CMK (cell line): ENCODE results near the gene EZH2.

Experiments
- DNase-seq: peaks from one replicate; pipeline ENCODE4 v3.0.0-alpha.2; 2010; ENCODE audit warnings: low read depth

Gene EZH2

DNA sequence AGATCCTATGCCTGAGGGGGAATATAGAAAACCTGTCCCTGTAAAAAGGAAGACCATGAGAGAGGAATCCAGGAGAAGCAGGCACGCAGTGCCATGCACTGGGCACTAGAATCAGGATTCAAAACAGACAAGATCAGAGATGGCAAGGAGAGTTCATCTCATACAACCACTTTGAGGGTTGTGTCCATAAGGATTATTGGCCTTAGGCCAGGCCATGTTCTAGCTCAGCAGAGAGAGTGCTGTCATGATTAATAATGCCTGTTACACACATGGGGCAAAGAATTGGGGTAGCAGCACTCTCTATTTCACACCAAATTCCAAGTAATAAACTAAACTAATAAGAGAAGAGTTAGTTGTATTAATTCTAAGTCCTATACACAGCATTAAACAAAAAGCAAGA, 29.1 kb downstream of the EZH2 start:
- DNase-seq: no peak

DNA sequence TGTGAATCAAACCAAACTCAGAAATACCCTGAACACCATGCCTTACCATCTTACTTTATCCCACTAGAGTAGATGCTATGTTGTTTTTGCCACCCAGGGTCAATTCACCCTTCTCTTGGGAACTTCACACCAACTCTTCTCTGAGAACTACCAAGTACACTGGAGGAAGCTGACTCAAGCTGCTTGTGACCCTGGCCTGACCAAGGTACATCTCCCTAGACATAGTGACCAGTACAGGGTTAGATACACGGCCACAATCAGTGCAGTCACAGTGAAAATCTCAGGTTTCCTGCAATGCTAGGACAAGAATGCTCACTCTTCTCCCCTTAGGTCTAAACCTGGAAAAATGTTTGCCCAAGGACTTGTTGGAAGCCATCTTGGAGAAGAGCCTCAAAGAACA, 31.8 kb downstream of the EZH2 start:
- DNase-seq: no peak

DNA sequence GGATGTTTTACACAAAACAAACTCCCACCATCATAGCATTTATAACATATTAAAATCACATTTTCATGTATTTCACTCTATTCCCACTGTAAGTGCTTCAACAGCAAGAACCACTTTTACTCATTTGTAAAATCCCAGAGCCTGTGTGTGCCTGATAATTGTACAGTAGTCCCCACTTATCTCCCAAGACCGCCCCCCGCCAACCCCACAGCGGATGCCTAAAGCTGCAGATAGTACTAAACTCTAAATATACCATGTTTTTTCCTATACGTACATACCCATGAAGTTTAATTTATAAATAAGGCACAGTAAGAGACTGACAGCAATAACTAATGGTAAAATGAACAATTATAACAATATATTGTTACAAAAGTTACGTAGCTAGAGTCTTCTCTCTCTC, 33.5 kb downstream of the EZH2 start:
- DNase-seq: no peak

DNA sequence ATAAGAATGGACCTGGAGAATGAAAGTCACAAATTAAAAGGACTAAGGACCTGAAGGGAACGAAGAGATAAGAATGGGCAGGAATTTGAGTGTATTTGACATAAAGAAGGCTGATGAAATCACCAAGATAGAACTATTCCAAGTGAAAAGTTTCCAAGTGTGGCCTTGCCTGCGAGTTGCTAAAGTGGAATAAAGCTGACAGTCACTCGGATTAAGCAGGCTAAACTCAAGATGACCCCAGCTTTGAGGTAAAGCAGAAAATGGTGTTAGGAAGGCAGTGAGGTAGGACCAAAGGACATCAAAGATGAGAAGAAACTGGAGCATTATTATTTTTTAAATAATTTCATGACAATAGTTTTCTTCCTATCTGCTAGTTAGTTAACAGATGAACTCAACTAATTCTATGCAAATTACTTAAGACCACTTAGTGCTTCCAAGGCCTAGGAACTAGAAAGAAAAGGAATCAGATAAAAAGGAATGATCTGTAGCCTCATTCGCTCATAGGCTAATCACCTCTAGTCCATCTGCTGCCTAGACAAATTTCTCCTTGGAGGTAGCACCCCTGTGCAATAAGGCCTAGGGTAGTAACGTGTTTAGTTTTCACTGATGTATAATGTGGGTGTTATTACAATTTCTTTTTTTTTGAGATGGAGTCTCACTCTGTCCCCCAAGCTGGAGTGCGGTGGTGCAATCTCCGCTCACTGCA, 34.5 kb downstream of the EZH2 start:
- DNase-seq: no peak

DNA sequence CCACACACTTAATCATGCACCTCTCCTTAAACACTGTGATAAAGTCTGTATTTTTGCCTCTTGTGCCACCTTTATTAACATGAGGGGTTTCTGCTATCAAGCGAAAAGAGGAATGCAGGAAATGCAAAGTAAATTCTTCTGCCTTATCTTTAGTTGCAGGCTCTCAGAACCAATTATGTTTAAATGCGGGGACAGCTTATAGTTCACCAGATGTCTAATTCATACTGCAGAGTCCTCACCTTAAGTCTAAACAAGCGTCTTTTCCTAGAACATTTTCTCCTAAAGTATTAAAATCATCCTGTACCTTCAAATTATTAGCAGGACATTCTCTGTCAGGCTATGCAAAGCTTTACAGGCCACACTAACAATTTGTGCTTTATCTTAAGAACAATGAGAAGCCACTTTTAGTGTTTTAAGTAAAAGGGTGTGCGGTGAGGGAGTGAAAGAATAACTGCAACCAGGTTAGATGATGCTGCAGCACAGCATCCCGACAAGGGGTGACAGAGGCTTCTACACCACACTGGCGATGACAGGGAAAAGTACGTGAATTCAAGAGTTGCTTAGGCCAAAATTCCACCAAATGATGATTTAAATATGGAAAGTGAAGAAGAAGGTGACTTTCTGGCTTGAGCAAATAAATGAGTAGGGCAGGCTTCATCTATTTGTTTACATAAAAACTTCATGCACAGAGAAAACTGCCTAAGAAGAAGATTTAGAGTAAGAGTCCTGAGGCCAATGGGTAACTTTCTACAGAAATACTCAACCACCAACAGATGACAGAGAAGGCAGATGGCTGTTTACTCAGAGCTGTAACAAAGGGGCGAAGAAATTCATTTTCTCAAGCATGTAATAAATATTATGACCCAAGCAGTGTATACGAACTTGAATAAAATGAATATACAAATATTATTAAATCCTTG, 36.0 kb downstream of the EZH2 start:
- no peak for DNase-seq

DNA sequence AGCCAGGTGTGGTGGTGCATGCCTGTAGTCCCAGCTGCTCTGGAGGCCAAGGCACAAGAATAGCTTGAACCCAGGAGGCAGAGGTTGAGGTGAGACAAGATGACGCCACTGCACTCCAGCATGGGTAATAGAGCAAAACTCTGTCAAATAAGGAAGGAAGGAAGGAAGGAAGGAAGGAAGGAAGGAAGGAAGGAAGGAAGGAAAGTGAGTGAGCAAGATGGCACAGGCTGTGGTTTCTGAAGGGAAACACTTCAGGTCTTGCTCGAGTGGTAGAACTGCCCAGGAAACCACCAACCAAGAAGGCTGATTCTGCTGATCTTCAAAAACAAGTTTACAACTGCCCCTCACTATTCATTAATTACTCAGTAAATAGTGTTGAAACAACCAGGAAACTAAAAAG, 45.2 kb downstream of the EZH2 start:
- no peak for DNase-seq

DNA sequence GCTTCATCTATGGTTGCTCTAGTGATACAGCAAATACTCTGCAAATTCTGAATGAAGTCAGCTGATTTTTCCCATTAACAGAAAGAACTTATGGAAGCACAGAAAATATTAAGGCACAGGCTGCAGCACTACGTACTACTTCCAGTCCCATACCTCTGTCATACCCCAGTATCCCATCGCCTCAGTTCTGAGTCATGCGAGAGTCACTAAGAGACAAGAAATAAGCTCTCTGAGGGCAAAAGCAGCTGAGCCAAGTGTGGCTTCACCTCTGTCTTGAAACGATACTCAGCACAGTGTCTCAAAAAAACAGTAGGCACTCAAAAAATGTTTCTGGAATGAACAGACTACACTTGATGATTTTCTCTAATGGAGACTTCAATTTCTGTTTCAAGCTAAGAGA, 48.2 kb downstream of the EZH2 start:
- DNase-seq: no peak

DNA sequence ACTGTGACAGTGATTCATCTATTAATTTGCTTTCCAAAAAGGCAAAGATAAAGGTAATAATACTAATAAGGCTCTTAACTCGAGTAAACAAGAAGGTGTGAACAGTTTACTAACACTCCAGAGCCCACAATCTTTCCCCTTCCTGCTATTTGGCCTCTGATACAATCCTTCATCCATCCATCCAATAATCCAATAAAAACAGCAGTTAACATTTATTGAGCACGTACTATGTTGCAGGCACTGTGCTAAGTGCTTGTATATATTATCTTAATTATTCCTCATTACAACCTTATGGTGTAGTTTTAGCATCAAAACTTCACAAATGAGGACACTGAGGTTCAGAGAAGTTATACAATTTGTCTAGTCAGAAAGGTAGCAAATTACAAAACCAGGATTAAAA, 49.5 kb downstream of the EZH2 start:
- no peak for DNase-seq

DNA sequence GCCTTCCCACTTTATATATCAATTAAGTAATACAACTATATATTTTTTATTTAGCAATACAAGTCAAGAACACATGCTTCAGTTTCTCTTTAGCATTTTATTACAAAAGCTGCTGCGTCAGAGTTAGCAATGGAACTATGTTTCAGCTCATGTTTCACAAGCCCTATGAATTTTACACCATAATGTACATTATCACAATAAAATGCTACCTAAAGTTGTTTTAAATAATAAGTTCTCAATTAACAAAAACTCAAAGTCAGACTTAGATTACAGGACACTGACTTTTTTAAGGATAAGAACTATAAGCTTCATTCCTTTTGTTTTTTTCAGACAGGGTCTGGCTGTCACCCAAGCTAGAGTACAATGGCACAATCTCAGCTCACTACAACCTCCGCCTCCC, 52.3 kb downstream of the EZH2 start:
- no peak for DNase-seq

DNA sequence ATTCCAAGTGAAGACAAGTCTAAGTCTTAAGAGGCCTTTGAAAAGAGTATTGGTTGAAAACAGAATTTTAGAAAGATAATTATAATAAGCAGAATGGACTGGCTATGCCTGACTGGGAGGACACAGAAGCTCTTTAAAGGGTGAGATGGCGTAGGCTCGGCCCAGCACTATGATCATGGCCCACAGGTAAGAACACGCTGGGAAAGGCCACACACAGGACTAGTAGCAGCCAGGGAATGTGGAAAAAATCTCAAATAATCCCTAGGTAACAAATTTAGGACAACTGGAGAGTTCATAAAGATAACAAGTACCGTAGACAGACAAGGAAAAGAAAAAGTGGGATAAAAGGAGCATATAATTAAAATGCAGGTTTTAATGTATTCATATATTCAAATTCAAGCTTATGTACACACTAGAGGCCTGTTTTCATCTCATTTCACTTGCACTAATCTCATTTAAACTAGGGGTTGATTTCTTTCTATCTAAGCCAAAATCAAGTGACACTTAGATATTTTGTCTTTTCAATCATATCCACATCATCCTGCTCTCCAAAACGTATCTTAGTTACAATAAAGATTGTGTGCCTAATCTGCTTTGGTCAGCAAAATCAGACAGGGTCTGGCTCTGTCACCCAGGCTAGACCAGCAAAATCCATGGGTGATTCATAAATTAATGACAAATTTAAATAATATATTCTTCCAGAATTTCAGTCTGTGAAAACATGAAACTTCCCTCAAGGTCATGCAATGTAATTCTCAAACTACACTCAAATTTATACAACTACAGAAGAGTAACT, 53.0 kb downstream of the EZH2 start:
- DNase-seq: no peak

DNA sequence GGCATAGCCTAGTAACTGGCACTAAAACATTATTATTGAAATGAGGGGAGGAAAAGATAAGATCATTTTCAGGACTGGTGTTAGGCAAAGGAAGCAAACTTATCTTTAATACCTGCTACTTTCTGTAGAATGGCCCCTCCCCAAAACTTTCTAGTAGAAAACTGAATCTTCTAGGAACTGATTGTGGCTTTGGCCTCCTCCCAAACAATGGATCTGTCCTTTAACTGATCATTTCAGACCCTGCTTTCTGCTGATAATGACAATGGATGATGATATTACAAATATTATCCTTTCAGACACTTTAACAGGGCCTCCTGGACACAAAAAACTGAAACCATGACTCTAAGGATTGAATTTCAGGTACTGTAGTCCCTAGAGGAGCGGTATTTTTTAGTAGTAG, 55.1 kb downstream of the EZH2 start:
- DNase-seq: no peak

DNA sequence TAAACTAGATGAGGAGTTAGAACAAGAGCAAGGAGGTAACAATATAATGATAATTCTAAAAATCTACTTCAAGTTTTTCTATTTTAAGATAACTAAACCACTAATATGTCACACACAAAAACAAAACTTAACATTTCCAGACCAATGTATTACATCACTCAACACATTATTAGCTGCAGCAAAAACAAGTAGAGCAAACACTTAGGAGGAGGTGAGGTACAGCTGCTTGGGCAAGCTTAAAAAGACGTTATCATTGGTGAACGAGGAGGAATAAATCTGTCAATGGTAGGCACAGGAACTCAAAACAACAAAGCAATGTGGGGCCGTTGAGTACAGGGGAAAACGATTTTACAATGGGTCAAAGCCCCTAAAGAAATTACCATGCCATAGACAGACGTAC, 58.8 kb downstream of the EZH2 start:
- no peak for DNase-seq

DNA sequence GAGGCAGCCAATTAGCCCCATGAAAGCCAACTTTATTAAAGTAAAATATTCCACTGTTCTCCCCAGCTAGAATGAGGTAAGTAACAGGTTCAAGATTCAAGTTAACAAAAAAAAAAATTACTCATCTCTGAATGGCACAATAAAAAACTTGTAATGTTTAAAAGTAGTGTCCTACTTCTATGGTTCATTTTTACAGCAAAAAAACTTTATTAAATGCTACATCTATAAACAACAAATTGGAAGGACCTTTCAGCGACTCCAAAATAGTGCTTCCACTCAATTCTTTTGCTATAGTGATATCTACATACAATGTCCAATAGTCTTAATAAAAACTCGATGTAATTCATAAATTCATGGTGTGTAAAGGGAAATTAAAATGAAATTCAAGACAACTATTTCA, 59.2 kb downstream of the EZH2 start:
- DNase-seq: no peak

DNA sequence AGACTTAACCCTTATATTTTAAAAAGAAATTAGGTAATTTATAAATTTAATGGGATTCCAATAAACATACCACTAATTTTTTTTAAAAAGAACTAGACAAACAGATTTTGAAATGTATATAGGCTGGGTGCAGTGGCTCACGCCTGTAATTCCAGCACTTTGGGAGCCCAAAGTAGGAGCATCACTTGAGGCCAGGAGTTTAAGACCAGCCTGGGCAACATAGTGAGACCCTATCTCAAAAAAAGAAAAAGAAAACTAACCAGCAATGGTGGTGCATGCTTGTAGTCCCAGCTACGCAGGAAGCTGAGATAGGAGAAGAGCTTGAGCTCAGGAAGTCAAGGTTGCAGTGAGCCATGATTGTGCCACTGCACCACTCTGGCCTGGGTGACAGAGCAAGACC, 62.7 kb downstream of the EZH2 start:
- DNase-seq: no peak

DNA sequence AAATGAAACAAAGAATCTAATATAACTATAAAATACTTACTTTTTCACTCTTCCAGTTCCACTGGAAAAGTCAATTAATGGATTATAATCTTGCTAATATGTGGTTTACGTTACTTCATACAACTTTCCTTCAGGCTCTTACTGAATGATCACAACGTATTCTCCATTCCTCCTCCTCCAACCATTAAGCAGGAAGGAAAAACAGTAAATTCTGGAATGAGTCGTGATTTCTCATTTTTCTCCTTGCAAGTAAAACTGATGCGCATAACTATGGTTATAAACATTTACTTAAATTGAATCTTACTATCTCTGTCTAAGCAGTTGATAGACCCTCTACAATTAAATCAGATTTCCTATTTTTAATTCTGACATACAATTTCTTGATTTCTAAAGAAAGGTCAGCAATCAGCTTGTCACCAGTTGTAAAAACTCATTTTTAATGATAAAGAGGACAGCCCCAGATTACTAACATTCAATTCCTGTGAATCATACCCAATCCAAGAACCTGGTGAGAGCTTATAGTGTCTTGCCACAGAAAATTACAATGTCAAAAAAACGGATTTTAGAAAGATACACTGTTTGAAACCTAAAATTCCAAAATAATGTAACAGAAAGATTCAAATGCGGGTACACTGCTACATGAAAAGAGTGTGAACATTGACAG, 64.3 kb downstream of the EZH2 start:
- DNase-seq: no peak

DNA sequence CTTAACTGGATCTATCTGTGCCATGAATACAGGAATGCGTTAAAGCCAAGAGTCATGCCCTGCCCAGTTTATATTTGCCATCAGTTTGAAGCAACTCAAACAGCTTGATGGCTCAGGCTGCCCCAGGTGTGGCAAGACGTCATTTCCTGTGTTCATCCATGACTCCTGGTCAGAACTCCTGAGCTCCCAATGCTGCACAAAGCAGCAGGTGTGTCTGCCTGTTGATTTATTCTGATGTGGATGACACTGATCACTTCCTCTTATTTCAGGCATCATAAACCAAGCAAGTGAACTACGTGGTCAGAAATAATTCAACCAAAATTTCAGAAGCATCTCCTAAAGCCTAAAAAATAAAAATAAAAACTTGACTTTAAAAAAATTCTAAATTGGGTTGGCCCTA, 68.5 kb downstream of the EZH2 start:
- DNase-seq: no peak

DNA sequence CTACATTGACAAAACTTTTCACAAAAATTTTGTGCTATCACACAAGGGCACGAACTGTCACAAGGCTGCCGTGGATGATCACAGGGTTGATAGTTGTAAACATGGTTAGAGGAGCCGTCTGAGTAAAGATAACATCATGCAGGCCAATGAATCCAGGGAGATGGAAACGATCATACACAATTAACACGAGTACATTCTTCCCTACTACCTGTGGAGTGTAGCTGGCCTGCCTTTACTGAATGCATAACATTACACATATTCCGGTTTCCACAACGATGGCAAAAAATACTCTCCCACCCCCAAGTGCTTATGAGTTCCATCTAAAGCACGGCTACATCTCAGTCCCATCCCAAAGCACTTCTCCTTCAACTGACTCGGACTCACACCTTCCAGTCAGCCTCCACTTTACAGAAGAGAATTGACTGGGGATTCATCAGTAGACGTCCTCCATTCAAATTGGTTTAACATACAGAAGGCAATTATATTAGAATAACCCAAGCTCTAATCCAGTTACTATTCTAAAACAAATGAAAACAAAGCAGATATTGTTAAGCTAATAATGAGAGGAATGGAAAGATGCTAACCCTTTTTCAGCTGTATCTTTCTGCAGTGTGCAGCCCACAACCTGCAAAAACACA, 69.0 kb downstream of the EZH2 start:
- no peak for DNase-seq

DNA sequence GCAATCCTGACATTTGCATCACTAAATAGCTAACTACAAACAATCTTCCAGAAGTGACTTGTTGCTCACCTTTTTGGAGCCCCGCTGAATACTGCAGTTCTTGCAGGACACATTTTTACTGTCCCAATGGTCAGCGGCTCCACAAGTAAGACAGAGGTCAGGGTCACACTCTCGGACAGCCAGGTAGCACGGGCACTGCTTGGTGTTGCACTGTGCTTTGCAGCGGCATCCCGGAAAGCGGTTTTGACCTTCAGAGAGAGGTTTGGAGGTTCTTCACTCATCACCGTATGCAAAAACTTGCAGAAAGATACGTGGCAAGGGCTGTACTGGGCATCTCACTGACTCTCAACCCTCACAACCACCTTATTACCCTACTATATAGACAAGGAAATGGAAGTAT, 70.2 kb downstream of the EZH2 start:
- no peak for DNase-seq

DNA sequence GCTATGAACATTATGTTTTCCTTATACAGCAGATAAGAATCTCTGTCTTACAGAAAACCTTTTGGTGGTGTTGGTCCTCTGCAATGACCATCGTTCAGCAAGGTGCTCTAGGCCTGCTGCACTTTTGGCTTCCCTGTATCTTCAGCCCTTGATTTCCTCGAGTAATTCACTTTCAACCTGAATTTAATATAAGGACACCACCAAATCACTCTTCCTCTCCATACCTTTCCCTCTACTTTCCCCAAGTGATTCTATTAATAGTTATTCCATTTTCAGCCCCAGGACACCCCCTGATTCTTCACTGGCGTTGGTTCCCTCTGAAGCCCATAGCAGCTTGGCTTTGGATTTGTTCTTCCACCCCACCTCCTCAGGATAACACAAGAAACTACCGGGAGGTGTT, 72.2 kb downstream of the EZH2 start:
- DNase-seq: no peak

DNA sequence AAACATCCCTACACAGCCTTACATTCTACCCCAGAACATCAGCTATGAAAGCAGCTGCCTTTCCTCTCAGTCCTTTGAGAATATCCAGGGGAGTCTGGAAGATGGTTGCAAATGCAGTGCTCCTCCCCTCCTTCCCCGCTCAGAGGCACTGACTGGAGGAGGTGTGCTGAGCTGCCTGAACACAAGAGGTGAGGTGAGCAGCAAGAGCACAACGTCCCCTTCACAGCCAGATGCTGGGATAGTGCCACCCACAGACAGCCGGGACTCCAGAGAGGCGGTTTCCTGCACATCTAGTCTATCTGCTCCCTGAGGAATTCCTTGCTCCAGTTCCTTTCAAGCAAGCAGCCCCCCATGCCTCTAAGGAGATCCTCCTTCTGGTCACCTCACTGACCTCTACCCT, 74.2 kb downstream of the EZH2 start:
- no peak for DNase-seq

DNA sequence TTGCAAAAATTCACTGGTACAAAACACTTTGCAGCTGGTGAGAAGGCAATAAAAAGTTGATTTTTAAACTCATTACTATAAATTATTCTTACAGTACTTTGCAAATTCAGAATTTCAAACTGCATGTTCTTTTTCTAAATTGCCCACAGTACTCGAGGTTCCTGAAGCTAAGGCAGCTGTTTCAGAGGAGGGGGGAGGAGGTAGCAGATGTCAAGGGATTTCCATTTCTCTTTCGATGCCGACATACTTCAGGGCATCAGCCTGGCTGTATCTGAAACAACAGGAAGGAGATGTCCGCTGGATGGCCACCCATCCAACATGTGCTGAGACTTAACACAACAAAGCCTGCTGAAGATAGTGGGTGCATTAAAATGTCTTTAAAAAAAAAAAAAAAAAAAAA, 76.7 kb downstream of the EZH2 start:
- no peak for DNase-seq

DNA sequence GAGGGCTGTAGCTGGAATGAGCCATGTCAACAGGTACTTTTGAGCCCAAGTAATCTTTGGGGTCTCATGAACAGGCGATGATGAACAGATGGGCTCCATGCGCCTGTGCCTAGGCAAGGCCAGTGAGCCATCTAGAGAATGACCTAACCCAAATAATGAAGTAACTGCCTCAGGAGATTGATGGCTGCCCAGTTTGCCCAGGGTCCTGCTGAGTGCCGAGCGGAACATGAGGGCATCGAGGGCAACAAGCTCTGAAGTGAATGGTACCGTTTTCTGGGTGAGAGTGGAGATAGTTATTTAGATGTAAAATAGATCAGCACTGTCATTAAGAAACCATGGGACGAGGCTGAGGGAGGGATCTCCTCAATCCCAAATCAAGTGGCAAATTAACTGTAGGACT, 77.9 kb downstream of the EZH2 start:
- DNase-seq: no peak
